Measurements from ENCODE around the gene EPAS1. TPM values are rescaled to one million over a fixed set of nuclear protein-coding genes. Genes with fewer than 3 reads are reported as not detected.

EPAS1 gene
- 398 and 489 TPM in 2 replicates for total RNA-seq

DNA sequence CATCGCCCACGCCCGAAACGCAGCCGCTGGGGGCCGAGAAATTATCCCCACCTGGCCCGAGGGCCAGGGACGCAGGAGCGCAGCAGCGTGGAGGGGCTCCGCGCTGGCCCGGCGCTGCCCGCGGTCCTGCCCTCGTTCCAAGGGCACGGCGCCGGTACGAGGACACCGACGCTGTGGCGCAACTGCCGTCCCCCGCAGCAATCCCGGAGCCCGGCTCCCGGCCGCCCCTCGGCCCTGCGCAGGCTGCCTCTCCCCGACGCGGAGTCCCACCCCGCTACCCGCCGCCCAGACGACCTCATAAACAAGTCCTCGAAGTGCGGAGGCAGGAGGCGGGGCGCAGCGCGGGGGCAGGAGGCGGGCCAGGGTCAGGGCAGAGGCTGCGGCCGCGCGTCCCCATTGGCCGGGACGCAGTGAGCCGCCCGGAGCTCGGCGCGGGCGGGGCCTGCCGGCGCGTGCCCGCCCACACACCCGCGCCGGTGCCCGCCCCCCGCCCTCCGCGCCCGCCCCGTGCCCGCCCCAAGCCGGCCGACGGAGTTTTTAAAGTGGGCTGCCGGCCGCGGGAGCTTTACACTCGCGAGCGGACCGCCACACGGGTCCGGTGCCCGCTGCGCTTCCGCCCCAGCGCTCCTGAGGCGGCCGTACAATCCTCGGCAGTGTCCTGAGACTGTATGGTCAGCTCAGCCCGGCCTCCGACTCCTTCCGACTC is at the start of gene EPAS1:
EPAS1 (plus strand) TSS at position 568 of the 706 bp plus-strand sequence. CDS start 505 bp downstream, outside the sequence.

Small RNAs within 50 kb of the gene (small RNA-seq; reads per million reads assigned to genes)
- gene RF00017, result not detected

Other genes with a start within 250 kb of the EPAS1 start
- gene TMEM247, start 182.2 kb downstream of the EPAS1 start, total RNA-seq, result not detected in 2 replicates
- gene RHOQ, start 245.1 kb downstream of the EPAS1 start, total RNA-seq, result 34.5 and 38.8 TPM in 2 replicates
- 6.2 and 6.3 TPM in 2 replicates for gene ATP6V1E2, start 245.2 kb downstream of the EPAS1 start, total RNA-seq